Measurements from ENCODE around the gene WDR45.

WDR45 gene

GRCh38 chrX:49073601-49074575, 5.8 kb downstream of the WDR45 start, which contains the start of gene PRAF2:
TSS of gene PRAF2 (minus strand) at chrX:49074002. CDS start at chrX:49073987, 15 bp downstream.
- peak; percentile 76 to 79 for DNase-seq (ENCODE audit: low read depth in 2 of 2)

GRCh38 chrX:49072712-49073095, 7.0 kb downstream of the WDR45 start:
- DNase-seq (ENCODE audit: low read depth in 2 of 2): no peak

DNA sequence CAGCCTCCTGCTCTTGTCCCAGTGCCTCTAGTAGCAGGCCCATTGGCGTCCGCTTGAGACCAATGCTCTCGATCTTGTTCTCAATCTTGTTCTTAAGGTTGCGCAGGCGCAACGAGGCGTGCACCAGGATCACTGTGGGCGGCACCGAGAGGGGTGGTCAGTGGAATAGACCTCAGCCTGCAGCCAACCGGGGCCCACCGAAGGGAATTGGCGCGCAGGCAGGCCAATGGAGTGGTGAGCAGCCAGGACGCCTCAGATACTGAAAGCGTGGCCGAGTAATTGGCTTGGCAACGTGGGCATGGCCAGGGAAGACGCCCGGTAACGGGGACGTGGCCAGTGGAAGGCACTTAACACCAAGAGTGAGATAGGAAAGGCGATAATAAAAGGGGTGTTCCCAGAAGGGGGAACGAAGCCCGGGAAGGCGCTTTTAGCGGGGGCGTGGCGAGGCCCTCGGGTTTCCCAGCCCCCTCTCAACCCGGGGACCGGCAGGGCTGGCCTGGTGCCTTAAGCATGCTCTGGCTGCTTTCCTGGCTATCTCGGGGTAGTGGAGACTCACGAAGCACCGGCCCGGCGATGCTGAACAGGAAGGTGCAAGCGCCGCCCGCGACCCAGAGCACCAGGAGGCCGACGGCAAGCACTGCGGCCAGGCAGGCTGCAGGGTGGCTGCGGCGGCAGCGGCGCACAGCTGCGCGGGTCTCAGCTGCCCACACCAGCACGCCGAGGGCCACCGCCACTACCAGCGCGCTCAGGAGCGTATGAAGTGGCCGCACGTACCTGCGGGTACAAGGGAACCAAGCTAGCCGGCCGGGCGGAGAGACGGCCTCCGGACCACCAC, 7.6 kb downstream of the WDR45 start:
- no peak for DNase-seq (ENCODE audit: low read depth in 2 of 2)

DNA sequence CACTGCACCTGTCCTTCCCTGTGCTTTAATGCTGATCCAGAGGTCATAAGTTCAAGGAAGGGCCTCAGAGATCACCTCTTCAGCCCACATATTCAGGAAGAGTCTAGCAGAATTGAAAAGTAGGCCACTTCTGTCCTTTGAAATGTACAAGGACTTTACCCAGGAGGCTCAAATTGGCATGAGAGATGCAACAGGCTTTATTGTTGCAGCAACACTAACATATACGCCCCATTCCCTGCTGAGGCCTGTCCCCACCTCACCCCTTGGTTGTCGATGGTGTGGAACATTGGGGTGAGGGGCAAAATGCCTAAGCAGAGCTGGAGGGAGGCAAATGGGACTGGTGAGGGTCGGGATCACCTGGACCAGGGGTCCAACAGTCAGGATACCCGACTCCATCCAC, 8.7 kb downstream of the WDR45 start:
- no peak for DNase-seq (ENCODE audit: low read depth in 2 of 2)

- no peak for DNase-seq (ENCODE audit: low read depth in 2 of 2)
These were observed 10.6 kb downstream of the WDR45 start for GRCh38 chrX:49069038-49069437.

- DNase-seq (ENCODE audit: low read depth in 2 of 2): no peak
These were observed 12.2 kb downstream of the WDR45 start for GRCh38 chrX:49067285-49068120.

DNA sequence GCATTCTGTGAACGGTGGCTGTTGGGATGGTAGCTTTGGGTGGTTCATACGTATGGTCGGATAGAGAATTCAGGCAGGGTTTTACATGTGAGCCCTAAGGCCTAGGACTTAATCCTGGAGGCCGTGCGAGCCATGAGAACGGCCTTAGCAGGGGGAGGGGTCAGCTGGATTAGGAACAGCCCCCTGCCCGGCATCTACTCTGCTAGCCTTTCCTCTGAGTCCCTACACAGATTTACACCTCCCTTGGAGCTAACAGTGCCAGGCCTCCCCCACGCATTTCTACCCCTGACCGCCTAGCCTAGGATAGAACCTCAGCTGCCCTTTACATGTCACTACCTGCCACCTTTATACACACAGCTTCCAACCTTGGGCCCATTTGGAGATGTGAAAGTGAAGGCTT, 13.0 kb downstream of the WDR45 start:
- DNase-seq (ENCODE audit: low read depth in 2 of 2): no peak

GRCh38 chrX:49066278-49066677, 13.4 kb downstream of the WDR45 start:
- DNase-seq (ENCODE audit: low read depth in 2 of 2): no peak

DNA sequence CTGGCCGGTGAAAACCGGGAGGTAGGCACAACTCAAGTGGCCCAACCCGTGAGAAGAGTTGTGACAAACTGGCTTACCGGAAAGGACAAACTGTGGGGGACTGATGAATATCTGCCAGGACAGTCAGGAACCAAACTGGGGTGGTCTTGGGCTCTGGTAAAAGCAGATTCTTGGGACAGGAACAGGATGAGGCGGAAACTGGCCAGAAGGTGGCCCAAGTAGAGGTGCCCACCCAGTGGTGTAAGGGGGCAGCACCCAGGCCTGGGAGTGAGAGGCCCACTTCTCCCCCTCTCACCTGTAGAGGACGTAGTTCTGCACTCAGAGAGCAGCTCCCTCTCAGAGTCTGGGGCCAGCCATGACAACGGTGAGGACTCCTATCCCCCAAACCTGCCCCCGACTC, 15.0 kb downstream of the WDR45 start:
- no peak for DNase-seq (ENCODE audit: low read depth in 2 of 2)

DNA sequence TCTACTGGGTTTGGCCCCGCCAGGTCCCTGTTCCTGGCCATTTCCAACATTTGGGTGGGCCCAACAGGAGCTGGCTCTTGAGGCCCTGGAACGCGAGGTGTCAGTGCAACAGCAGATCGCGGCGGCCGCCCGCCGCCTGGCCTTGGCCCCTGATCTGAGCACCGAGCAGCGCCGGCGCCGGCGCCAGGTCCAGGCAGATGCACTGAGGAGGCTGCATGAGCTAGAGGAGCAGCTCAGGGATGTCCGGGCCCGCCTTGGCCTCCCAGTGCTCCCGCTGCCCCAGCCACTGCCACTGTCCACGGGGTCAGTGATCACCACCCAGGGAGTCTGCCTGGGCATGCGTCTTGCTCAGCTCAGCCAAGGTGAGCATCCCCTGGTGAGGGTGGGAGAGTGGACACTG, 15.4 kb downstream of the WDR45 start:
- DNase-seq (ENCODE audit: low read depth in 2 of 2): no peak

GRCh38 chrX:49063715-49064114, 16.0 kb downstream of the WDR45 start:
- DNase-seq (ENCODE audit: low read depth in 2 of 2): no peak

DNA sequence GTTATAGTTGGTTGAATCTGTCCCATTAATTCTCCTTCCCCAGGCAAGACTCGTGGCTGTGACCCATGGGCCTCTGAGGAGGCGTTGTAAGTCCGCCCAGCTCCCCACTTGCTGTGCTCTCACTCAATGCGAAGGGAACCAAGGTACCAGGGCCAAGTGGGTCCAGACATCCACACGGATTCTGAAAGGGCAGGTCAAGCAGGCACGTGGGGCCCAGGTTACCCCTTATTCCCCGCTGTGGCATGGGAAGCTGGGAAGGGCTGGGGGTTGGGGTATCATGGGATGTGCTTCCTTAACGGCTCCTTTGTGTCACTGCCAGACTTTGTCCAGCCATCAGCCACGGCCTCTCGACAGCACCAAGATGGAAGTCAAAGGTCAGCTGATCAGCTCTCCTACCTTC, 17.8 kb downstream of the WDR45 start:
- DNase-seq (ENCODE audit: low read depth in 2 of 2): no peak

GRCh38 chrX:49061490-49061889, 18.2 kb downstream of the WDR45 start:
- no peak for DNase-seq (ENCODE audit: low read depth in 2 of 2)

- no peak for DNase-seq (ENCODE audit: low read depth in 2 of 2)
These were observed 18.8 kb downstream of the WDR45 start for GRCh38 chrX:49060914-49061313.

- DNase-seq (ENCODE audit: low read depth in 2 of 2): no peak
These were observed 20.0 kb downstream of the WDR45 start for GRCh38 chrX:49059681-49060085.

DNA sequence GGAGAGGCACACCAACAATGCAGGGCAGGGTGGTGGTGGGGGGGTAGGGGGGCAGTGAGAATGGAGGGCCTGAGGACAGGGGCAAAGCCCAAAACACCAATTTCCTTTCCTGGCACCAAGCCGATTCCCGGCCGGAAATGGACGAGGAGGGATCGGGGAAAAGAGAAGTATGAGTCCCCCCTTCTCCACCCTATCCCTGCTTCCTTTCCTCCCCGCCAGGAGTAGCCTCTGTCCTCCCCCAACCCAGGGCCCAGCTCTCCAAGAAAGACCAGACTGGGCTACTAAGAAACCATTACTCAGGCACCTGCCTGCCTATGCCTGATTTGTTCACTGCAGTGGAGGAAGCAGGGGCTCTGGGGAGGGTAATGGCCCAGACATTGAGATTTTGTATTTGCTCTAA, 20.5 kb downstream of the WDR45 start:
- DNase-seq (ENCODE audit: low read depth in 2 of 2): no peak

DNA sequence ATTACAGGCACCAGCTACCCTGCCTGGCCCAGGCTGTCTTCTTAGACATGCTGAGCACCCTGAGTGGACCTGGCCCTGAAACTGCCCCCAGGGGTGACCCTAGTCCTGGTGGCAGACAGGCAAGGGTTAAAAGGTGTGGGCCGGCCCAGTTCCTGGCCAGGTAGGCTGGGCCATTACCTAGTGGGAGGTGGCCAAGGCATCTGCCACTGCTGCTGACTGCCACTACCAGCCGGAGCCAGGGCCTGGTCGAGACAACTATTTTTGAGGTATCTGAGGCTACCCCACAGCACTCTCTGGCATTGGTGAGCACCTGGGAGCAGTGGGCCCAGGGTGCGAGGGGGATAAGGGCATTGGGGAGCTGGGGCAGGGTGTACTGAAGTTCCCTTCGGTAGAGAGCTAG, 20.9 kb downstream of the WDR45 start, which contains the start of gene CCDC120:
Gene CCDC120, plus strand, starts transcription at position 206 of the 400 bp plus-strand sequence. CDS start 3,043 bp downstream, outside the sequence.
- no peak for DNase-seq (ENCODE audit: low read depth in 2 of 2)

DNA sequence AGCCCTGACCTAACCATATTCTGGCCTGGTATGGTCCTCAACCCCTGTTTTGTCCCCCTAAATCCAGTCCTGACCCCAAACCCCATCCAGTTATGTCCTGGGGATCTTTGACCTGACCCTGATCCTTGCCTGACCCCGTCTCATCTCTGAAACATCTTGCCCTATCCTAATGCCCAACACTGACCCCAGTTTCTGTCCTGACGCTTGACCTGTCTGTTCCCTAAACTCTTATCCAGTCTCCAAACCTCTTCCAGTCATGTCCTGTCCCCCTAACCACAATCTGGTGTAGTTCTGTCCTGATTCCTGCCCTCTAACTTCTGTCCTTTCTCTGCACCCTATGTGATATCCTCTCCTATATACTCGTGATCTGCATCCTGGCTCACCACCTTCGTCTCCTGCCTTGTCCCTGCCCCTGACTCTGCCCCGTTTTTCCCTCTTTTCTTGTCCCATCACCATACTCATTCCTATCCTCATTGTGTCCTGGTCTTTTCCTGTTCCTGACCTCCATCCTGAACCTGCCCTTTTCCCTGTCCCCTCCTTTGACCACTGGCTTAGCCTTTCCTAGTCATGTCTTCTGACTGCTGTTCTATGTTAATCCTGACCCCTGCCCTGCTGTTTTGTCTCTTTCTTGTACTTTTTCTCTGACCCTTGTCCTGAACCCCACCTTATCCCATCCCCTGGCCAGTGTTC, 25.5 kb downstream of the WDR45 start:
- DNase-seq (ENCODE audit: low read depth in 2 of 2): no peak

DNA sequence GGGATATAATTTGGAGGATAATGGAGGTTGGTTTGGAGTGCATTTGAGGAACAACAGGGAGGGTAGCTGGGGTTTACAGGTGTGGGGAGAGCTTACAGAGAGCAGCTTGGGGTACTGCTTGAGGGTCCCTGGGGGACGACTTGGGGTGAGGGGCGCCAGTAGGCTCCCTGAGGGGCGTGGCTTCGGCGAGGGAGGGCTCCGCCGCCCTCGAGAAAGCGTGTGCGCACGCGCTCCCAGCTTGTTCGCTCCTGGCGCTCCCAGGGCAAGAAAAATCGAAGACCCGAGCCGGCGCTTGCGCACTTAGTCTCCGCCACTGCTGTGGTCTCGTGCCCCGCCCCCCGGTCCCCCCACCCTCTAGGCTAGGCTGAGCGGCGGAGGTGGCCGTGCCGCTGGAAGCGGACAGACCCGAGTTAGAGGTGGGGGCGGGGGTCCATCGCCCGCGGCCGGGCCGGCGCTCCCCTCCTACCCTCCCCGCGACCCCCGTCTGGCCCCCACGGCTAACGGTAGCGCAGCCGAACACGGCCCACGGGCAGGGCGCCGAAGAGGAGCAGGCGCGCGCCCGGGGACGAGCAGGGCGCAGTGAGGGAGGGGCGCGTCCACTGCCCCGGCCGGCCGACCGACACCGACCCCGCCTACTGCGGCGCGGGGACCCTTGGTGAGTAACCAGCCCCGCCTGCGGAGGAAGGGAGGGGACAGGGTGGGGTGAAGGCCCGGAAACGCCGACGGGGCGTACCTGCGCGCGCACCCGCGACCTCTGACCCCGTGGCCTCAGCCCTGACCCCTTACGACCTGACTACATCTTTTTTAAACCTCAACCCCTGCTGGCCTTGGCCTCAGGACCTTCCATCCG, 26.2 kb downstream of the WDR45 start:
- peak; percentile 51 to 54 for DNase-seq (ENCODE audit: low read depth in 2 of 2)

- DNase-seq (ENCODE audit: low read depth in 2 of 2): no peak
These were observed 35.8 kb downstream of the WDR45 start for GRCh38 chrX:49043987-49044281.
